ENCODE data around the gene GABRD.
A peak's percentile ranks its signal among the peaks of the same experiment; 100 is the strongest.
"Not testable (repeated sequence)": the region's sequence is repeated elsewhere in the genome, so short reads cannot be mapped to it uniquely, and the experiment has no call there.

Gene GABRD, protein sequence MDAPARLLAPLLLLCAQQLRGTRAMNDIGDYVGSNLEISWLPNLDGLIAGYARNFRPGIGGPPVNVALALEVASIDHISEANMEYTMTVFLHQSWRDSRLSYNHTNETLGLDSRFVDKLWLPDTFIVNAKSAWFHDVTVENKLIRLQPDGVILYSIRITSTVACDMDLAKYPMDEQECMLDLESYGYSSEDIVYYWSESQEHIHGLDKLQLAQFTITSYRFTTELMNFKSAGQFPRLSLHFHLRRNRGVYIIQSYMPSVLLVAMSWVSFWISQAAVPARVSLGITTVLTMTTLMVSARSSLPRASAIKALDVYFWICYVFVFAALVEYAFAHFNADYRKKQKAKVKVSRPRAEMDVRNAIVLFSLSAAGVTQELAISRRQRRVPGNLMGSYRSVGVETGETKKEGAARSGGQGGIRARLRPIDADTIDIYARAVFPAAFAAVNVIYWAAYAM

GRCh38 chr1:2019172-2019543, at the start of gene GABRD:
Gene GABRD (plus strand): TSS chr1:2019345. CDS start chr1:2019424, 79 bp downstream.
- DNase-seq: peak in 23 of 42 donors; percentile 24 to 72 (median 53)
- intact Hi-C loops (cut with DNase I): no loop called here

- intact Hi-C loops (cut with DNase I): no loop called here
- DNase-seq: no peak
These were observed 49.6 kb upstream of the GABRD start for GRCh38 chr1:1969505-1969900.

GRCh38 chr1:1969953-1970716, 49.0 kb upstream of the GABRD start:
- intact Hi-C loops (cut with DNase I): no loop called here
- no peak for DNase-seq

DNA sequence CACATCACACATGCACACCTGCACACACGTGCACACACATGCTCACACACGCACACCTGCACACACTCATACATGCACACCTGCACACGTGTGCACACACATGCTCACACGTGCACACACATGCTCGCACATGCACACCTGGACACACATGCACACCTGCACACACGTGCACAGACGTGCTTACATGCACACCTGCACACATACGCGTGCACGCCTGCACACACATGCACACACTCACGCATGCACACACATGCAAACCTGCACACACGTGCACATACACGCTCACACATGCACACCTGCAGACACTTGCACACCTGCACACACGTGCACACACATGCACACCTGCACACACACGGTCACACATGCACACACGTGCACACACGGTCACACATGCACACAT, 48.1 kb upstream of the GABRD start:
- DNase-seq: no peak
- intact Hi-C loops (cut with DNase I): no loop called here

DNA sequence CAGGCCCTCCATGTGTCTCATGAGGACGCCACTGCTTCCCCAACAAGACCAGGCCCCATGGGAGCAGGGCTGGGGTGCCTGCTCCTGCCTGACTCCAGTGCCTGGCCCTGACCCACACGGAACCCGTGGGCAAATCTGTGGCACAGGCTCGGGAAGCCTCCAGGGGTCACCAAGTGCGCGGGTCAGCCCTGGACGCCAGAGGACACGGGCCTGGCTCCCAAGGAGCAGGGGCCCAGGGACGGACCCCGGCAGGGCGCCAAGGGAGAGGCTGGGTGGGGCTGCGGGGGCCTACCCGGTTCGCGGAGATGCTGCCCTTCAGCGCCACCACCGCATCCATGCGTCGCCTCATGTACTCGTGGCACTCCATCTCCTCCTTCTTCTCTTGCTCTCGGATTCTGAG, 47.5 kb upstream of the GABRD start:
- intact Hi-C loops (cut with DNase I): no loop called here
- no peak for DNase-seq

- DNase-seq: no peak
- intact Hi-C loops (cut with DNase I): no loop called here
These were observed 46.0 kb upstream of the GABRD start for GRCh38 chr1:1972976-1973715.

DNA sequence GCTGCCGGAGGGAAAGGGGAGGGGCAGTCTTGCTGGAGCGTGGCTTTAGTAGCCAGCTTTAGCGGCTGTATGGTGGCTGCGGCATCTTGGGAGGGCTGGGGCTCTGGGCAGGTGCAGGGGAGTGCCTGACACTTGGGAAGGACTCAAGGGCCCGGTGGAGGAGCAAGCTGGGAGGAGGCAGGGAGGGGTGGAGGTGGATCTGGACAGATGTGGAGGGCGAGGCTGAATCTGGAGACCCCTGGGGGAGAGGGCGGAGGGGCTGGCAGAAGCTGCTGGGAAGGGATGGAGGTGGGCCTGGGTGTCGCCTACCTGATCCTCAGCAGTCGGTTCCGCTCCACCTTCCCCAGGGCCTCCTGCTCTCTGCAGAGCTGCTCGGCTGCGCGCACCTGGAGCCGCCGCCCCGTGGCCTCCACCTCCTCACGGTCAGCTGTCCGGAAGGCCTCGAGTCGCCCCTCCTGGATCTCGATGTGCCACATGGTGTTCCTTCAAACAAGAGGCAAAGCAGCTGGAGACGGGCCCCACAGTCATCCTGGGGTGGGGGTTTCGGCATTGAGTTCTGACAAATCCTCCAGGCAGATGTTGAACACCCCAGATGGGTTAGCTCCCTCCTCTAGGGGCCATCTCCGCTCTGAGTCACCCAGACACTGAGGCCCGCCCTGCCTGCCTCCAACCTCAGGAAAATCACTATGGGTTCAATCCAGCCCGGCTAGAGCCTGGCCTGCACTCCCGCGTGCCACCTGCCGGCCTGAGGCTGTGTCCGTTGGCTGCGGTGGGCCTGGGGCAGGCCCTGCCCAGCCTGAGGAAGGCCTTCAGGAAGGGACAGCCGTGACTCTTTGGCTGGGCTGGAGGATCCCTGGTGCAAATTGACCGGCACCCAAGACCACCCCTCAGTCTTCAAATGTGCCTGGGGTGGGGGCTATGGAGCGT, 45.2 kb upstream of the GABRD start:
- intact Hi-C loops (cut with DNase I): no loop called here
- DNase-seq: no peak

DNA sequence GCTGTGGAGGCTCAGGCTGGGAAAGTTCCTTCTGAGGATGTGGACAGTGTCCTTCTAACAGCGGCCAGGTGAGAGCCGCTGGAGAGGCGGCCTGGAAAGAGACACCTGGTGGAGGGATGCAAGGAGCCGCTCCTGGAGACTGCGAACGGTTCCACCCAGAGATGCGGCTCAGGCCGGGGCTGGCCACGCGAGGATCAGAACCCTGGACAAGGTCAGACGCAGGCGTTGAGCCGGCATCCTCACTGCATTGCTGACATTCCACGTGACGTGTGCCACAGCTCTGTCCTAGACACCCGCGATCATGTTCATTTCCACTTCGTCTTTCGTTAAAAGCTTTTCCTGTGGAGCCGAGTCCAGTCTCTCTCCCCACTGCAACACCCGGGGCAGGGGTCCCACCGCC, 44.3 kb upstream of the GABRD start:
- intact Hi-C loops (cut with DNase I): no loop called here
- no peak for DNase-seq

DNA sequence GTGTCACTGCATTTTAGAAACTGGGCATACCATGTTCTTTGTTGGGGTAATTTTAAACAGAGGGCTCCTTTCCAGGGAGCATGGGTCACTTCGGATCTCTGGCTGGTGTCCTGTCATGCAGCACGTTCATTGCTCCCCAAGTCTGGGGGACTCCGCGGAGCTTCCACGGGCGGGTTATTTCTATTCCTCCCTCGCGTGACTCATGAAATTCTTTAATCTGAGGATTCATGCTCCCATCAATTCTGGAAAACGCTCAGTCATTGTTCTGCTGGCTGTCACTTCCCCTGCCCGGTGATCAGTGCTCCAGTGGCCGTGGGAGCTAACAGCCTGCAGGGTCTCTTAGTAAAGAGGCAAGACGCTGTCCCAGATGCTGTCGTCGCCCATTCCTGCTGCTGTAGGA, 43.6 kb upstream of the GABRD start:
- DNase-seq: peak in 16 of 42 donors; percentile 9 to 63 (median 41)
- intact Hi-C loops (cut with DNase I): no loop called here

DNA sequence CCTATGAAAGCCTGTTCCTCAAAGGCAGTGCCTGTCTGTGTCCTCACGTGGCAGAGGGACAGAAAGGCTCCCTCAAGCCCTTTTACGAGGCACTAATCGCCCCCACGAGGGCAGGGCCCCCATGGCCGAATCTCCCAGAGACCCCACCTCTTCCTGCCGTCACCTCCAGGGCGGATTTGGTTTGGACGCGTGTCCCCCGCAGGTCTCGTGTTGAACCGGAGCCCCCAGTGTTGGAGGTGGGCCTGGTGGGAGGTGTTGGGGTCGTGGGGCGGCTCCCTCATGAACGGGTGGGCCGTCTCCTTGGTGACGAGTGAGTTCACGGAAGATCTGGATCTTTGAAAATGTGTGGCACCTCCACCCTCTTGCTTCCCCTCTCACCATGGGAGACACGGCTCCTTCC, 43.1 kb upstream of the GABRD start:
- intact Hi-C loops (cut with DNase I): no loop called here
- peak in 1 of 42 donors; percentile 34 for DNase-seq

DNA sequence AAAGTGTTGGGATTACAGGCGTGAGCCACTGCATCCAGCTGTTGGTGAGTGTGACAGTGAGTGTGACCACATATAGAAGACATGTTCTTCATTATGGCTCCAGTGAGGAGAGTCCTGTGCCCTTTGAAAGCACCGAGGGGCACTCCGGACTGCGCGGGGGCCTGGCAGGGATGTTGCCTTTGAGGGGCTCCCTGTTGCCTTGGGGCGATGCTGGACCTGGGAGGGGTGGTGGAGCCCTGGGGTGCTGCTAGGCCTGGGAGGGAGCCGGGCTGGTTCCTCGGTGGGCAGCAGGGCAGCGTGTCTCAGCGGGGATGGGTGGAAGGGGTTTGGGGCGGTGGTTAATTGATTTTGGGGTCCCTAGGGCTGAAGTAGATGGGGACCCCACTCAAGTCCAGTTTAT, 41.0 kb upstream of the GABRD start:
- no peak for DNase-seq
- intact Hi-C loops (cut with DNase I): no loop called here

GRCh38 chr1:1978690-1979481, 40.3 kb upstream of the GABRD start:
- intact Hi-C loops (cut with DNase I); DNase-seq: not testable (repeated sequence)

GRCh38 chr1:1979482-1980165, 39.5 kb upstream of the GABRD start:
- intact Hi-C loops (cut with DNase I): no loop called here

DNA sequence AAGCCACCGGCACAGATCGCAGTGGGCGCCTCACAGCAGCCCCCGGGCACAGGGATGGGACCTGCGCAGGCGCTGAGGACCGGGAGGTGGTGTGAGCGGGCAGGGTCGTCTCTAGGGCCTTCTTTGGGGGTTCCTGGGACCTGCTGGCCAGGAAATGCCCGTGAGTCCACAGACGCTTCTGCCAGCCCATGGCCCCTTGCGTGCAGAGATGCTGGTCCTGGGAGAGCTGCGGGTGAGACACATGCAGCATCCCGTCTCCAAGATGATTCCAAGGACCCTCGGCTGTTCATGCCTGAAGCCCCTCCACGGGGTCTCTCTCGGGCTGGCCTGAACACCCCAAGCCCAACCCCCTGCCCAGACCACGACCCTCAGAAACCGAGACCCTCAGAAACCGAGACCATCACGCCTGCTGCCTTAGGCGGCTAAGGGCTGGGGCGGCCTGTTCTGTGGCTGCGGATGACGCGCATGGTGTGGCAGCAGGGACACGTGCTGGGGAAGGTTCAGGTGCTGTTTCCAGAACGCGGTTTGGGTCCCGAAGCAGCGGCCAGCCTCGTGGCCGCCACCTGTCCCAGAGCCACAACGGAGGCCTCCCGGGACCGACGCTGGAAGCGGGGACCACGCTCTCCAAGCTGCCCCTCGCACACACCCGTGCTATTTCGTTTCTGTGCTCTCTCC, 38.5 kb upstream of the GABRD start:
- DNase-seq: no peak
- intact Hi-C loops (cut with DNase I): no loop called here

More at GRCh38 chr1:1979482-1980165, 39.5 kb upstream of the GABRD start:
- no peak for DNase-seq

- no peak for DNase-seq
- intact Hi-C loops (cut with DNase I): no loop called here
These were observed 38.0 kb upstream of the GABRD start for GRCh38 chr1:1981142-1981500.

DNA sequence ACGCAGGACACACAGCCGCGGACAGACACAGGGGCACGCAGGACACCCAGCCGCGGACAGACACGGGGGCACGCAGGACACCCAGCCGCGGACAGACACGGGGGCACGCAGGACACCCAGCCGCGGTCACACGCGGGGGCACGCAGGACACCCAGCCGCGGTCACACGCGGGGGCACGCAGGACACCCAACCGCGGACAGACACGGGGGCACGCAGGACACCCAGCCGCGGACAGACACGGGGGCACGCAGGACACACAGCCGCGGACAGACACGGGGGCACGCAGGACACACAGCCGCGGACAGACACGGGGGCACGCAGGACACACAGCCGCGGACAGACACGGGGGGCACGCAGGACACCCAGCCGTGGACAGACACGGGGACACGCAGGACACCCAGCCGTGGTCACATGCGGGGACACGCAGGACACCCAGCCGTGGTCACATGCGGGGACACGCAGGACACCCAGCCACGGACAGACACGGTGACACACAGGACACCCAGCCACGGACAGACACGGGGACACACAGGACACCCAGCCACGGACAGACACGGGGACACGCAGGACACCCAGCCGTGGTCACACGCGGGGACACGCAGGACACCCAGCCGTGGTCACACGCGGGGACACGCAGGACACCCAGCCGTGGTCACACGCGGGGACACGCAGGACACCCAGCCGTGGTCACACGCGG, 37.4 kb upstream of the GABRD start:
- intact Hi-C loops (cut with DNase I); DNase-seq: not testable (repeated sequence)
